ENCODE data around the gene RNU7-1.

DNA sequence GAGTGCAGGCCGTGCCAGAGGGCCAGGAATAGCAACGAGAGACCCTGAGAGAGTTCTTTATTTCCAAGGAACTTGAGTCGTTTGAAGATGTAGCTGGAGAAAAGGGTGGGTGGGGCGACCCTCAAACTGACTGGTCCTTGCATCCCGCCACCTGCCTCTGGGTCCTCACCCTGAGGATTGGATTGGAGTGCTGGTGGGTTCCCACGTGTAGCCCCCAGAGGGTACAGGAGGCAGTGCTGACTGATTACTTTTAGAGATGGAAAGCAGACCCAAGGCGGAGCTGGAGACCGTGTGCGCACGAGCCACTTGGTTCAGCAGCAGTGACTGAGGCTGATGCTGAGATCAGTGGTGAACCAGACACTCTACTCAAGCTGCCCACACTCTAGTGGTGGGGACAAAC lies 34.0 kb downstream of the RNU7-1 start:
- TF ChIP-seq, protein P1, sequence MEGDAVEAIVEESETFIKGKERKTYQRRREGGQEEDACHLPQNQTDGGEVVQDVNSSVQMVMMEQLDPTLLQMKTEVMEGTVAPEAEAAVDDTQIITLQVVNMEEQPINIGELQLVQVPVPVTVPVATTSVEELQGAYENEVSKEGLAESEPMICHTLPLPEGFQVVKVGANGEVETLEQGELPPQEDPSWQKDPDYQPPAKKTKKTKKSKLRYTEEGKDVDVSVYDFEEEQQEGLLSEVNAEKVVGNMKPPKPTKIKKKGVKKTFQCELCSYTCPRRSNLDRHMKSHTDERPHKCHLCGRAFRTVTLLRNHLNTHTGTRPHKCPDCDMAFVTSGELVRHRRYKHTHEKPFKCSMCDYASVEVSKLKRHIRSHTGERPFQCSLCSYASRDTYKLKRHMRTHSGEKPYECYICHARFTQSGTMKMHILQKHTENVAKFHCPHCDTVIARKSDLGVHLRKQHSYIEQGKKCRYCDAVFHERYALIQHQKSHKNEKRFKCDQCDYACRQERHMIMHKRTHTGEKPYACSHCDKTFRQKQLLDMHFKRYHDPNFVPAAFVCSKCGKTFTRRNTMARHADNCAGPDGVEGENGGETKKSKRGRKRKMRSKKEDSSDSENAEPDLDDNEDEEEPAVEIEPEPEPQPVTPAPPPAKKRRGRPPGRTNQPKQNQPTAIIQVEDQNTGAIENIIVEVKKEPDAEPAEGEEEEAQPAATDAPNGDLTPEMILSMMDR (IDR thresholded peaks at IDR 0.05), result no peak
- no peak for TF ChIP-seq POLR2AphosphoS5 (IDR thresholded peaks at IDR 0.05)
- TF ChIP-seq POLR2A (IDR thresholded peaks at IDR 0.05), result no peak

Data from breast epithelium (tissue), 3 donors.